ENCODE data around the gene FGF18.
A peak's percentile ranks its signal among the peaks of the same experiment; 100 is the strongest.

Gene FGF18

DNA sequence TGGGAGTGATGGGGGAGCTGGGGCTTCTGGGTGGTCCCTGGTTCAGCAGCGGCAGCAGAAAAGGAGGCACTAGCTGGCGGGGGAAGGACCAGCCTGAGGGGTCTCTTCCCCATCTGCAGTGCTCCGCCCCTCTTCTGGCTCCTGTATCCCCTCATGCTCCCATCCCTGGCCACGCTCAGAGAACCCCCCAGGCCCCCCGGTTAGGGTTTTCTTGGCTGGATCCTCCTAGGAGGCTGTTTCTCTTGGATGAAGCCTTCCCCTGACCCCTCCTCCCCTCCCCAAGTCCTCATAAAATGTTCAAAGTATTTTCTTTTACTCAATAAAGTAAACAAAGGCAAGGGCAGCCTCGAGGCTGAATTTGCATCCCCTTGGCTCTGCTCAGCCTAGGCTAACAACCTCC is 60.8 kb downstream of the FGF18 start:
- no peak for DNase-seq (ENCODE audit: low read depth)
- no peak for TF ChIP-seq CTCF (IDR thresholded peaks at IDR 0.05; ENCODE audit: low read depth, low read length, missing control alignments)
- H3K4me3 ChIP-seq (ENCODE audit: low read depth, low read length): no peak overlapping the region

DNA sequence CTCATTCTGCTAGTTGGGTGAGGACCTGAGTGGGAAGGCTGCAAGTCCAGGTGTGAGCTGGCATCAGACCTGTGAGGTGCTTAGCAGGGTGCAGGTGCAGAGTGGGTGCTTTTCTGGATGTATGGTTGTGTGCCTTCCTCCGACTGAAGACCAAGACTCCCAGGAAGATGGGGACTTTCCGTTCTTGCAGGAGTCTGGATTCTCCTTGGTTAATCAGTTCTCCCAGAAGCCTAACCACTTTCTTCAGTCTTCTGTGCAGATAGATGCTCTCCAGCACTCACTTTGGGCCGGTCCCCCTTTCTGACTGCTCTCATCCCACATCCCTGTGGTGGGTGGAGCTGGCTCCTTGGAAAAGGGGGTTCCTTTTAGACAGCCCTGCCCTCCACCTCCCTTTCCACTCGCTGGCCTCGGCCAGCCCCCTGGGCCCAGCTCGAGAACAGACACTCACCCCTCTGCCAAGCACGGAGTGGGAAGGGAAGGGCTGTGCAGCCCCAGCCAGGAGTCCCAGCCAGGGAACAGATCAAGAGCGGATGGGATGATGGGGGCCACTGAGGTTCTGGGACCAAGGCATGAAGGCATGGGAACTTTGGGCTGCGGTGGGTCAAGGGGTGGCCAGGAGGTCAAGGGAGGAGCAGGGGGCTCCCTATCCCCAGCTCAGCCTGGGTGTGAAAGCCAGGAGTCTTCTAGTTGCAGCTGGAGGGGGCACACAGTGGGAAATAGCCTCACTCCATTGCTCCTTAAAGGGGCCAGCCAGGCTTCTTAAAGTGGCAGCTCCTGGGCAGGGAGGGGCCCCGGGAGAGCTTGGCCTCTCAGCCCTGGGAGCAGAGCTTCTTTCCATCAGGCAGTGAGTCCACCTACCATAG is 62.4 kb downstream of the FGF18 start:
- no peak for DNase-seq (ENCODE audit: low read depth)
- no peak for TF ChIP-seq CTCF (IDR thresholded peaks at IDR 0.05; ENCODE audit: low read depth, low read length, missing control alignments)

DNA sequence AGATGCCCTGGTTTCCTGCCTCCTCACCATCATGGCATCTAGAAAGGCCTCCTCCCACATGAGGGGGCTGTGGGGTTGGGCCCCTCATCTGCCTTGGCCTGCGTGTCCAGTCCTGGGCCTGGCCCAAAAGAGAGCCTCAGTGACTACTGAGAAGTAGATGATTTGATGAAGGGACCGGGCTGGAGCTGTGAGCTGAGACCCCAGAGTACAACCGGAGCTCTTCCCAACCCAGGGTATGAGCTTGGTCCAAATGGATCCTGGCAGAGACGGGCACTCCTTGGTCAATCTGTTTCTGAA is 62.9 kb downstream of the FGF18 start:
- DNase-seq (ENCODE audit: low read depth): no peak
- TF ChIP-seq CTCF (IDR thresholded peaks at IDR 0.05; ENCODE audit: low read depth, low read length, missing control alignments): no peak
- no peak overlapping the region for H3K4me3 ChIP-seq (ENCODE audit: low read depth, low read length)

More for the DNA sequence above, 62.4 kb downstream of the FGF18 start:
- no peak overlapping the region for H3K4me3 ChIP-seq (ENCODE audit: low read depth, low read length)

- no peak for DNase-seq (ENCODE audit: low read depth)
- H3K4me3 ChIP-seq (ENCODE audit: low read depth, low read length): no peak overlapping the region
- TF ChIP-seq CTCF (IDR thresholded peaks at IDR 0.05; ENCODE audit: low read depth, low read length, missing control alignments): no peak
Observed at GRCh38 chr5:171483551-171484135, 64.2 kb downstream of the FGF18 start.

DNA sequence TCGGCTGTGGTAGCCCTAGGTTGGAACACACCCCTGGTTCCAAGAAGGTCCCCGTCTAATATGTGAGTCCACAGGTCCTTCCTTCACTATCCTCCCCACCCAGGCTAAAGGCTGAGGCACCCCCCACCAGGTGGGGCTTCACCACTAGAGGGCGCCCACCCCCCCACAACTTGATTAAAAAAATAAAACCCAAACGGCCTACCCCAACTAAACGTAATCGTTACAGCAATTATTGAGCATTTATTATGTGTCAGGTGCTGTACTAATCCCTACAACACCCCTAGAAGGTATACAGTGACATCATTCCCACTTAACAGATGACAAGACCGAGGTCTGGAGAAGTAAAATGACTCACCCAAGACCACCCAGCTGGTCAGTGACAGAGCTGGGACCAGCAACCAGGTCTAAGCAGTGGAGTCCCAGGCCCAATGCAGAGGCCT is 65.0 kb downstream of the FGF18 start:
- DNase-seq (ENCODE audit: low read depth): no peak
- TF ChIP-seq CTCF (IDR thresholded peaks at IDR 0.05; ENCODE audit: low read depth, low read length, missing control alignments): peak; percentile 77
- H3K4me3 ChIP-seq (ENCODE audit: low read depth, low read length): no peak overlapping the region

- DNase-seq (ENCODE audit: low read depth): no peak
- TF ChIP-seq CTCF (IDR thresholded peaks at IDR 0.05; ENCODE audit: low read depth, low read length, missing control alignments): no peak
- H3K4me3 ChIP-seq (ENCODE audit: low read depth, low read length): no peak overlapping the region
Observed at GRCh38 chr5:171485668-171486067, 66.2 kb downstream of the FGF18 start.

DNA sequence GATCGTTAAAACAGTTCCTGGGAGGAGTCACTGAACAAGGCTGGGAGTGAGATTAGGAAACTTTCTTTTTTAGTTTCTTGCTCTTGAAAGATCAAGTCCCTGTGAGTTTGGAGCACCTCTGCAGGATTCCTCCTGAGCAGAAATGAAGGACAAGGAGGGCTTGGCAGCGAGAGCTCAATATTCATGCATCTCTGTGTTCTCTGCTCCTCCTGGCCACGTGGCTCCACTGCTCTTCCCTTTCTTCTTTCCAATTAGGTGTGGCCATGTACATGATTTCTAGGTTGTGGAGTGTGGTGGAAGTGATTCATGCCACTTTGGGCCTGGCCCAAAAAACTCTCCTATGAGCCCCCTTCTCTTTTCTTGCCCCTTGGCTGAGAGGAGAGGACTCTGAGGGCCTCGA is 67.2 kb downstream of the FGF18 start:
- TF ChIP-seq CTCF (IDR thresholded peaks at IDR 0.05; ENCODE audit: low read depth, low read length, missing control alignments): no peak
- no peak overlapping the region for H3K4me3 ChIP-seq (ENCODE audit: low read depth, low read length)
- DNase-seq (ENCODE audit: low read depth): no peak

All from GM12864 (cell line).